Astrocyte (in vitro differentiated cells and primary cell): ENCODE measurements around the gene KBTBD4. TPM values are rescaled to one million over a fixed set of nuclear protein-coding genes. Genes with fewer than 3 reads are reported as not detected.

Experiments
- DNase-seq: peaks from one replicate; pipeline ENCODE4 v3.0.0-alpha.2; 2010; ENCODE audit warnings: low read depth
- FAIRE-seq: peaks from 2 replicates; lab custom pipeline; 2011; peaks lifted over from hg19 to GRCh38; lab: Jason Lieb, UNC
- H2AFZ ChIP-seq: 2 replicates; pipeline ENCODE4 v1.6.0; 2012; ENCODE audit warnings: low read depth, low read length, inconsistent platforms
- H3K27ac ChIP-seq: 2 replicates; pipeline ENCODE4 v1.5.1; 2011; ENCODE audit warnings: low read depth, low read length, inconsistent platforms
- H3K27me3 ChIP-seq: 2 replicates; pipeline ENCODE4 v1.6.0; 2011; ENCODE audit warnings: low read length, inconsistent platforms; ENCODE audit not compliant: insufficient read depth
- H3K36me3 ChIP-seq: 2 replicates; pipeline ENCODE4 v1.5.1; 2011; ENCODE audit warnings: low read length, inconsistent platforms; ENCODE audit not compliant: insufficient read depth
- H3K4me1 ChIP-seq: 2 replicates; pipeline ENCODE4 v1.5.1; 2011; ENCODE audit warnings: low read length, inconsistent platforms; ENCODE audit not compliant: insufficient read depth
- H3K4me2 ChIP-seq: 2 replicates; pipeline ENCODE4 v1.6.0; 2012; ENCODE audit warnings: low read length, inconsistent platforms
- H3K4me3 ChIP-seq: 2 replicates; pipeline ENCODE4 v1.5.1; 2011; ENCODE audit warnings: low read depth, mild to moderate bottlenecking, low read length, inconsistent platforms; ENCODE audit not compliant: insufficient read depth
- H3K79me2 ChIP-seq: 2 replicates; pipeline ENCODE4 v1.6.0; 2012; ENCODE audit warnings: mild to moderate bottlenecking, low read length, inconsistent platforms; ENCODE audit not compliant: insufficient read depth
- H3K9ac ChIP-seq: 2 replicates; pipeline ENCODE4 v1.6.0; 2012; ENCODE audit warnings: mild to moderate bottlenecking, low read length, inconsistent platforms
- H3K9me3 ChIP-seq: 2 replicates; pipeline ENCODE4 v1.5.1; 2012; ENCODE audit warnings: low read depth, mild to moderate bottlenecking, low read length, inconsistent platforms; ENCODE audit not compliant: insufficient read depth
- H4K20me1 ChIP-seq: 2 replicates; pipeline ENCODE4 v1.6.0; 2012; ENCODE audit warnings: low read length, inconsistent platforms; ENCODE audit not compliant: insufficient read depth
- H3K27ac Mint-ChIP-seq: one replicate; pipeline ENCODE4 v1.8.0; 2021; ENCODE audit warnings: mild to moderate bottlenecking, mixed read lengths; ENCODE audit not compliant: unreplicated experiment
- H3K27me3 Mint-ChIP-seq: one replicate; pipeline ENCODE4 v1.8.0; 2021; ENCODE audit warnings: low read depth, mixed read lengths; ENCODE audit not compliant: unreplicated experiment
- H3K36me3 Mint-ChIP-seq: one replicate; pipeline ENCODE4 v1.8.0; 2021; ENCODE audit warnings: low read depth, mixed read lengths; ENCODE audit not compliant: unreplicated experiment
- H3K4me1 Mint-ChIP-seq: one replicate; pipeline ENCODE4 v1.8.0; 2021; ENCODE audit warnings: low read depth, mixed read lengths; ENCODE audit not compliant: unreplicated experiment
- H3K4me3 Mint-ChIP-seq: one replicate; pipeline ENCODE4 v1.8.0; 2021; ENCODE audit warnings: mild to moderate bottlenecking, moderate library complexity, mixed read lengths; ENCODE audit not compliant: unreplicated experiment
- H3K9me3 Mint-ChIP-seq: one replicate; pipeline ENCODE4 v1.8.0; 2021; ENCODE audit warnings: mild to moderate bottlenecking, mixed read lengths; ENCODE audit not compliant: unreplicated experiment
- EZH2 ChIP-seq: IDR thresholded peaks from 2 replicates; pipeline ENCODE4 v1.6.1; 2012; ENCODE audit warnings: mild to moderate bottlenecking, low read length, inconsistent platforms; ENCODE audit not compliant: insufficient read depth
- total RNA-seq: library from RNA; stranded (reverse); gene quantifications from 2 replicates; pipeline ENCODE4 v1.2.1, GENCODE V29; 2021
- TF ChIP-seq, protein P1 (sequence below): IDR thresholded peaks from 2 replicates; pipeline ENCODE4 v1.5.1; 2011; ENCODE audit warnings: low read depth, mild to moderate bottlenecking, inconsistent platforms, low read length, moderate library complexity; ENCODE audit not compliant: insufficient read depth

Gene KBTBD4
- total RNA-seq, 1 donor from 2014 or later: 11.9 TPM

DNA sequence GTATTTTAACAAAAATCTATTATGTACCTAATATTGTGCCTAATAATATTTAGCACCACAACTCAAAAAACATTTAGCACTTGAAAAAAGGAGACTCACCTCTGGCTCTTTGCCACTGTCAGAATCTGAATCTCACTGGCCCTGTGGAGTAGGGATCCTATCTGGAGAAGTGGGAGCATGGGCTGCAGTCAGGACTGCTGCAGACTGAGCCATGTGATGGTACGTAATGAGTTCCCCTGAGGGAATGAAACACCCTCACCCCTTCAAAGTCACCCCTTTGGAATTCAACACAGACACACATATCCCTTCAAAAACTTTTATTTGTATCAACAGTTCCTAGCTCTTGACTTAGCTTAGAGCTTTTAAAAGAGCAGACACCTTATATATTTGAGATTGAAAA is 6.9 kb downstream of the KBTBD4 start:
- no peaks in the 10 kb centered on the region for H3K4me1 Mint-ChIP-seq
- Histone ChIP-seq H3K4me3 (no peak overlapping the region), H3K9me3 (no peaks in the 10 kb centered on the region), H3K4me1 (peaks cover 16% of the 10 kb centered on the region), H3K27ac (peak overlapping the region; percentile 19), H4K20me1 (peaks cover 24% of the 10 kb centered on the region), H2AFZ (no peak overlapping the region), H3K27me3 (no peaks in the 10 kb centered on the region), H3K4me2 (peak overlapping the region; percentile 6), H3K9ac (peak overlapping the region; percentile 15), H3K36me3 (peaks cover 20% of the 10 kb centered on the region), H3K79me2 (peaks cover 60% of the 10 kb centered on the region)
- DNase-seq (peak; percentile 59), FAIRE-seq (no peak)
- TF ChIP-seq, protein P1, sequence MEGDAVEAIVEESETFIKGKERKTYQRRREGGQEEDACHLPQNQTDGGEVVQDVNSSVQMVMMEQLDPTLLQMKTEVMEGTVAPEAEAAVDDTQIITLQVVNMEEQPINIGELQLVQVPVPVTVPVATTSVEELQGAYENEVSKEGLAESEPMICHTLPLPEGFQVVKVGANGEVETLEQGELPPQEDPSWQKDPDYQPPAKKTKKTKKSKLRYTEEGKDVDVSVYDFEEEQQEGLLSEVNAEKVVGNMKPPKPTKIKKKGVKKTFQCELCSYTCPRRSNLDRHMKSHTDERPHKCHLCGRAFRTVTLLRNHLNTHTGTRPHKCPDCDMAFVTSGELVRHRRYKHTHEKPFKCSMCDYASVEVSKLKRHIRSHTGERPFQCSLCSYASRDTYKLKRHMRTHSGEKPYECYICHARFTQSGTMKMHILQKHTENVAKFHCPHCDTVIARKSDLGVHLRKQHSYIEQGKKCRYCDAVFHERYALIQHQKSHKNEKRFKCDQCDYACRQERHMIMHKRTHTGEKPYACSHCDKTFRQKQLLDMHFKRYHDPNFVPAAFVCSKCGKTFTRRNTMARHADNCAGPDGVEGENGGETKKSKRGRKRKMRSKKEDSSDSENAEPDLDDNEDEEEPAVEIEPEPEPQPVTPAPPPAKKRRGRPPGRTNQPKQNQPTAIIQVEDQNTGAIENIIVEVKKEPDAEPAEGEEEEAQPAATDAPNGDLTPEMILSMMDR: no peak
- TF ChIP-seq EZH2: no peak
- no peak overlapping the region for H3K4me3 Mint-ChIP-seq
- no peaks in the 10 kb centered on the region for H3K27me3 Mint-ChIP-seq
- no peaks in the 10 kb centered on the region for H3K9me3 Mint-ChIP-seq
- peaks cover 11% of the 10 kb centered on the region for H3K36me3 Mint-ChIP-seq
- no peak overlapping the region for H3K27ac Mint-ChIP-seq

DNA sequence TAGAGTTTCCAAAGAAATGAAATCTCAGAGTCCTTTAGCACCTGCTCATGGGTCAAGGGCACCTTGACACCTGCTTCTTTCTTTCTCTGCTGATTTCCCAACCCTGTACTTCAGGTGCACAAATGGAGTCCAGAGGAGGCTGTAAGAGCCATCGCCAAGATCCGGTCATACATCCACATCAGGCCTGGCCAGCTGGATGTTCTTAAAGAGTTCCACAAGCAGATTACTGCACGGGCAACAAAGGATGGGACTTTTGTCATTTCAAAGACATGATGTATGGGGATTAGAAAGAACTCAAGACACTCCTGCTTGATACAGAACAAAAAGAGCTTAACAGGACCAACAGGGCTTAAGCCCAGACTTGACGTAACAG is 7.4 kb downstream of the KBTBD4 start:
- peaks cover 24% of the 10 kb centered on the region for H4K20me1 ChIP-seq

More for the DNA sequence above, 7.4 kb downstream of the KBTBD4 start:
- peaks cover 20% of the 10 kb centered on the region for H3K36me3 ChIP-seq
- Mint-ChIP-seq H3K4me1 (no peaks in the 10 kb centered on the region), H3K4me3 (no peak overlapping the region), H3K27me3 (no peaks in the 10 kb centered on the region), H3K9me3 (no peaks in the 10 kb centered on the region), H3K27ac (no peak overlapping the region), H3K36me3 (peaks cover 11% of the 10 kb centered on the region)
- H2AFZ ChIP-seq: no peak overlapping the region
- DNase-seq: no peak
- H3K27ac ChIP-seq: no peak overlapping the region
- FAIRE-seq: no peak
- peaks cover 16% of the 10 kb centered on the region for H3K4me1 ChIP-seq
- no peaks in the 10 kb centered on the region for H3K9me3 ChIP-seq
- H3K4me3 ChIP-seq: no peak overlapping the region
- H3K9ac ChIP-seq: no peak overlapping the region
- no peaks in the 10 kb centered on the region for H3K27me3 ChIP-seq
- no peak overlapping the region for H3K4me2 ChIP-seq
- no peak for TF ChIP-seq EZH2
- TF ChIP-seq, protein P1: no peak
- H3K79me2 ChIP-seq: peaks cover 64% of the 10 kb centered on the region
